Astrocyte (in vitro differentiated cells and primary cell): ENCODE measurements around the gene NCAPD2.

Experiments used
- CTCF ChIP-seq: IDR thresholded peaks from 2 replicates; pipeline ENCODE4 v1.5.1; 2011; ENCODE audit warnings: low read depth, mild to moderate bottlenecking, inconsistent platforms, low read length, moderate library complexity; ENCODE audit not compliant: insufficient read depth
- EZH2 ChIP-seq: IDR thresholded peaks from 2 replicates; pipeline ENCODE4 v1.6.1; 2012; ENCODE audit warnings: mild to moderate bottlenecking, low read length, inconsistent platforms; ENCODE audit not compliant: insufficient read depth

- TF ChIP-seq EZH2: no peak
- TF ChIP-seq CTCF: no peak
Measured at GRCh38 chr12:6556857-6557256, 63.0 kb downstream of the NCAPD2 start.
